Gastrocnemius medialis (tissue), 4 donors: ENCODE data around the gene MAP3K20. TPM values are rescaled to one million over a fixed set of nuclear protein-coding genes. Genes with fewer than 3 reads are reported as not detected.
"Not testable (repeated sequence)": the region's sequence is repeated elsewhere in the genome, so short reads cannot be mapped to it uniquely, and the experiment has no call there.

Source experiments
- ATAC-seq, 2 donors: fragments of 150-250 bp; one replicate each; pipeline ENCODE4 v1.9.1; 2016
- DNase-seq, 2 donors: peaks; one replicate each; pipeline ENCODE4 v3.0.0-alpha.2; 2019
- H3K27ac ChIP-seq, 4 donors: fragments of 200-600 bp; sonication (generic); 1 replicate in 1 of 4; 2 replicates in 3 of 4; pipeline ENCODE4 v1.5.1; 2016 to 2018; ENCODE audit warnings: mild to moderate bottlenecking in 2 of 4, moderate library complexity in 1 of 4
- H3K27me3 ChIP-seq, 3 donors: fragments of 200-600 bp; sonication (generic) in 2 of 3; 1 replicate in 1 of 3; 2 replicates in 2 of 3; pipeline versions ENCODE4 v1.5.1 to v1.6.0; 2016 to 2019; ENCODE audit warnings: mild to moderate bottlenecking in 1 of 3, moderate library complexity in 1 of 3
- H3K36me3 ChIP-seq, 2 donors: fragments of 200-600 bp; sonication (generic) in 1 of 2; one replicate each; pipeline ENCODE4 v1.5.1; 2017 to 2018
- H3K4me1 ChIP-seq, 2 donors: fragments of 200-600 bp; sonication (generic) in 1 of 2; one replicate each; pipeline ENCODE4 v1.5.1; 2016 to 2017; ENCODE audit warnings: mild to moderate bottlenecking in 2 of 2
- H3K4me3 ChIP-seq, 4 donors: fragments of 200-600 bp; sonication (generic) in 3 of 4; 1 replicate in 1 of 4; 2 replicates in 3 of 4; pipeline ENCODE4 v1.5.1; 2016 to 2019; ENCODE audit warnings: mild to moderate bottlenecking in 2 of 4
- H3K9me3 ChIP-seq, 3 donors: fragments of 200-600 bp; sonication (generic) in 2 of 3; 1 replicate in 1 of 3; 2 replicates in 2 of 3; pipeline ENCODE4 v1.5.1; 2016 to 2019
- POLR2A ChIP-seq, 2 donors: fragments of 450-650 bp; IDR thresholded peaks; one replicate each; pipeline ENCODE4 v1.6.1; 2017; ENCODE audit warnings: antibody characterized with exemption in 2 of 2, mild to moderate bottlenecking in 2 of 2, moderate library complexity in 2 of 2
- in situ Hi-C, 4 donors: fragments of 200-750 bp; cut with MboI; loops; one replicate each; pipeline versions ENCODE4 v1.15.0 to v1.8.0; 2017; ENCODE audit warnings: low sequenced_read_pairs in 4 of 4
- intact Hi-C: fragments of 100-400 bp; cut with DNase I; formaldehyde crosslinking; loops from one replicate; pipeline ENCODE4 v1.15.1; 2023; ENCODE audit warnings: low total_unique reads
- total RNA-seq, 4 donors: library from RNA; depleted of rRNA; stranded (reverse); fragments of >200 nt; gene quantifications; one replicate each; pipeline versions ENCODE4 v1.1.0 to v1.2.3, GENCODE V29; 2016
- TF ChIP-seq, protein P1 (sequence below), 5 experiments: fragments of 450-650 bp in 3 of 5; fragments of 200-600 bp in 2 of 5; sonication (generic) in 2 of 5; IDR thresholded peaks in 4 of 5; conservative IDR thresholded peaks in 1 of 5; 1 replicate in 4 of 5; 2 replicates in 1 of 5; pipeline ENCODE4 v1.5.1; 2016 to 2019; ENCODE audit warnings: antibody characterized with exemption in 5 of 5, mild to moderate bottlenecking in 3 of 5, moderate library complexity in 3 of 5

MAP3K20 gene
- total RNA-seq, 4 donors from 2014 or later, result 225 to 517 (median 280) TPM

DNA sequence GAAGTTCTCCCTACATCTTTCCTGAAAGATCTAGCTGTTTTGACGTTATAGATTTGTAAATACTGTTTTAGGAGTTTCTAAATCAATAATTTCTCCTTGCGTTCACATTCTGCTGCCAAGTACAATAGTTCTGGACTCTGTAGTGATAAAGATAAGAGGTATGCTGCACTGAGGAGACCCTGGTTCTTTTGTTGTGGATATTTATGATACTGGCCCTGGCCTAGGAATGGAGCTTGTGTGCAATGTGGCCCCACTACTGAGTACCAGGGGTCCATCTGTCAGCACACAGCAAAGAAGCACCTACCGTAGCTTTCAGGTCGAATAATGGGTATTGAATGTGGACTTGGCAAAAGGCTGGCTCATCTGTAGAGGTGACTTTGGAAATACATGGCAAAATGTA lies 85.0 kb downstream of the MAP3K20 start:
- peak overlapping the region; percentile 83 to 90 (median 87) for H3K27ac ChIP-seq
- H3K36me3 ChIP-seq, result no peaks in the 10 kb centered on the region
- DNase-seq (no peak), ATAC-seq (no peak)
- in situ Hi-C loops (no loop called here), intact Hi-C loops (no loop called here)
- no peak overlapping the region for H3K4me3 ChIP-seq
- no peaks in the 10 kb centered on the region for H3K9me3 ChIP-seq
- TF ChIP-seq POLR2A (IDR thresholded peaks at IDR 0.05), result no peak
- TF ChIP-seq, protein P1, sequence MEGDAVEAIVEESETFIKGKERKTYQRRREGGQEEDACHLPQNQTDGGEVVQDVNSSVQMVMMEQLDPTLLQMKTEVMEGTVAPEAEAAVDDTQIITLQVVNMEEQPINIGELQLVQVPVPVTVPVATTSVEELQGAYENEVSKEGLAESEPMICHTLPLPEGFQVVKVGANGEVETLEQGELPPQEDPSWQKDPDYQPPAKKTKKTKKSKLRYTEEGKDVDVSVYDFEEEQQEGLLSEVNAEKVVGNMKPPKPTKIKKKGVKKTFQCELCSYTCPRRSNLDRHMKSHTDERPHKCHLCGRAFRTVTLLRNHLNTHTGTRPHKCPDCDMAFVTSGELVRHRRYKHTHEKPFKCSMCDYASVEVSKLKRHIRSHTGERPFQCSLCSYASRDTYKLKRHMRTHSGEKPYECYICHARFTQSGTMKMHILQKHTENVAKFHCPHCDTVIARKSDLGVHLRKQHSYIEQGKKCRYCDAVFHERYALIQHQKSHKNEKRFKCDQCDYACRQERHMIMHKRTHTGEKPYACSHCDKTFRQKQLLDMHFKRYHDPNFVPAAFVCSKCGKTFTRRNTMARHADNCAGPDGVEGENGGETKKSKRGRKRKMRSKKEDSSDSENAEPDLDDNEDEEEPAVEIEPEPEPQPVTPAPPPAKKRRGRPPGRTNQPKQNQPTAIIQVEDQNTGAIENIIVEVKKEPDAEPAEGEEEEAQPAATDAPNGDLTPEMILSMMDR (IDR thresholded peaks at IDR 0.05 in 4 of 5, conservative IDR thresholded peaks at IDR 0.05 in 1 of 5), result no peak
- H3K4me1 ChIP-seq, result peaks cover 56 to 68% of the 10 kb centered on the region in 2 donors
- no peaks in the 10 kb centered on the region for H3K27me3 ChIP-seq

DNA sequence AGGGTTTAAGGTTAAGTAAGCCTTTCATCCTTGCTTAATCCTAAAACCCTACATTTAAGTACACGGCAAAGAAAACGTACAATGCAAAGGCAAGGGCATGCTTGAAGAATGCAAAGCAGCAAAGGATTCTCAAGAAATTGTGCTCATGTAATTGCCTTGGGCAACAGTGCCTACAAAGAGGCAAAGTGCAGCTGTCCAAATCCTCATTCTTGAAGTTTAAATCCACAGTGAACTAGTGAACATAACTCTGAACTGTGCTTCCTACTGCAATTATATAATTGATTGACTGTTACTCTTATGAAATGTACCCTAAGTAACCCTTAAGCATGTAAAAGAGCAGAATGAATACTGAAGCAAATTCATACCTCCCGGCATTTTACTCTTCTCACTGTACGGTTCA lies 85.4 kb downstream of the MAP3K20 start:
- DNase-seq (no peak), ATAC-seq (no peak)
- H3K4me3 ChIP-seq, result no peak overlapping the region
- intact Hi-C loops, result no loop called here
- H3K4me1 ChIP-seq, result peaks cover 60 to 68% of the 10 kb centered on the region in 2 donors
- H3K27ac ChIP-seq, result peak overlapping the region; percentile 83 to 90 (median 87)
- no peak for TF ChIP-seq POLR2A (IDR thresholded peaks at IDR 0.05)
- TF ChIP-seq, protein P1 (IDR thresholded peaks at IDR 0.05 in 4 of 5, conservative IDR thresholded peaks at IDR 0.05 in 1 of 5), result no peak
- H3K36me3 ChIP-seq, result no peaks in the 10 kb centered on the region
- in situ Hi-C loops, result no loop called here
- H3K27me3 ChIP-seq, result no peaks in the 10 kb centered on the region
- H3K9me3 ChIP-seq, result no peaks in the 10 kb centered on the region

DNA sequence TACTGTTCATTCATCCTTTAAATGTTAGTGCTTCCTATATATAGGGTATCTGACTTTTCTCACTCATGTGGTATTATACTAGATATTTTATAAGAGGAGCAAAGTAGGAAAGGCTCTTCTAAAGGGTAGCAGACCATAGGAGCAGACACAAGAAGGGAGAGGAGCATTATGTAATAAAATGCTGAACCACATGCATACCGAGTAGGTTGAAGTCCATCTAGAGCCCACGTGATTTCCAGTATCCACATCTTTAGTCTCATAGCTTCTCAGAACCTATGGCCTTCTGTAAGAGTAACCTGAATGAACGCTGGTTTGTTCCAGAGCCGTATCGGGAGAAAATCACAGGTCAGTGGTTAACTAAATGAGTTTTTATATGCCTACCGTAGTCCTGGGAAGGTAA lies 85.9 kb downstream of the MAP3K20 start:
- H3K27ac ChIP-seq, result peak overlapping the region; percentile 83 to 90 (median 87)
- no peaks in the 10 kb centered on the region for H3K9me3 ChIP-seq
- no peak for ATAC-seq
- H3K27me3 ChIP-seq, result no peaks in the 10 kb centered on the region
- in situ Hi-C loops, result no loop called here
- peaks cover 63 to 72% of the 10 kb centered on the region in 2 donors for H3K4me1 ChIP-seq
- DNase-seq, result no peak
- intact Hi-C loops, result no loop called here
- TF ChIP-seq, protein P1 (IDR thresholded peaks at IDR 0.05 in 4 of 5, conservative IDR thresholded peaks at IDR 0.05 in 1 of 5), result no peak
- TF ChIP-seq POLR2A (IDR thresholded peaks at IDR 0.05), result no peak
- no peaks in the 10 kb centered on the region for H3K36me3 ChIP-seq
- no peak overlapping the region for H3K4me3 ChIP-seq

DNA sequence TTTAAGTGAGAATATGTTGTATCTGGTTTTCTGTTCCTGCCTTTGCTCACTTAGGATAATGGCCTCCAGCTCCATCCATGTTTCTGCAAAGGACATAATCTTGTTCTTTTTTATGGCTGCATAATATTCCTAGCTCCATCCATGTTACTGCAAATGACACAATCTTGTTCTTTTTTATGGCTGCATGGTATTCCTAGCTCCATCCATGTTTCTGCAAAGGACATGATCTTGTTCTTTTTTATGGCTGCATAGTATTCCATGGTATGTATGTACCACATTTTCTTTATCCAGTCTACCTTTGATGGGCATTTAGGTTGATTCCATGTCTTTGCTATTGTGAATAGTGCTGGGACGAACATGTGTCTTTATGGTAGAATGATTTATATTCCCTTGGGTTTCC lies 87.7 kb downstream of the MAP3K20 start:
- H3K36me3 ChIP-seq, H3K4me3 ChIP-seq, DNase-seq, H3K9me3 ChIP-seq, in situ Hi-C loops, H3K27me3 ChIP-seq, intact Hi-C loops, ATAC-seq: not testable (repeated sequence)
- peak overlapping the region in 2 of 4 donors; percentile 61 to 63 for H3K27ac ChIP-seq
- peaks cover 61 to 69% of the 10 kb centered on the region in 2 donors for H3K4me1 ChIP-seq

DNA sequence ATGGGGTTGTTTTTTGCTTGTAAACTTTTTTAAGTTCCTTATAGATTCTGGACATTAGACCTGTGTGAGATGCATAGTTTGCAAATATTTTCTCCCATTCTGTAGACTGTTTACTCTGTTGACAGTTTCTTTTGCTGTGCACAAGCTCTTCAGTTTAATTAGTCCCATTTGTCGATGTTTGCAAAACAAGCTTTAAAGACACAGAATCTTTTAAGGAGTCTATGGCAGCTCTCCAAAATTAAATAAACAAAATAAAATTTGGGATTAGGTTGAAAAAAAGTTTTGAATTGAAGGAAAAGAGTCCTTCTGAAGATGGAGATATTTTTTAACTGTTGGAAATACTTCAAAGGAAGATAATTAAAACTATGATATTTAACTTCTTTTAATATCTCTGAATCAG lies 88.8 kb downstream of the MAP3K20 start:
- Histone ChIP-seq H3K4me3 (no peak overlapping the region), H3K27me3 (no peaks in the 10 kb centered on the region), H3K9me3 (no peaks in the 10 kb centered on the region), H3K4me1 (peaks cover 54 to 60% of the 10 kb centered on the region in 2 donors), H3K27ac (peak overlapping the region; percentile 58 to 67 (median 62)), H3K36me3 (no peaks in the 10 kb centered on the region)
- TF ChIP-seq, protein P1 (IDR thresholded peaks at IDR 0.05 in 4 of 5, conservative IDR thresholded peaks at IDR 0.05 in 1 of 5), result no peak
- TF ChIP-seq POLR2A (IDR thresholded peaks at IDR 0.05), result no peak
- in situ Hi-C loops, result no loop called here
- intact Hi-C loops, result no loop called here
- DNase-seq, result no peak
- ATAC-seq, result no peak
